ENCODE results near the gene DHX38. TPM values are rescaled to one million over a fixed set of nuclear protein-coding genes. Genes with fewer than 3 reads are reported as not detected.
"Not testable (repeated sequence)": the region's sequence is repeated elsewhere in the genome, so short reads cannot be mapped to it uniquely, and the experiment has no call there.

The DHX38 gene
- polyA plus RNA-seq, 10 donors = 39.1 to 57.1 (median 50.3) TPM

DNA sequence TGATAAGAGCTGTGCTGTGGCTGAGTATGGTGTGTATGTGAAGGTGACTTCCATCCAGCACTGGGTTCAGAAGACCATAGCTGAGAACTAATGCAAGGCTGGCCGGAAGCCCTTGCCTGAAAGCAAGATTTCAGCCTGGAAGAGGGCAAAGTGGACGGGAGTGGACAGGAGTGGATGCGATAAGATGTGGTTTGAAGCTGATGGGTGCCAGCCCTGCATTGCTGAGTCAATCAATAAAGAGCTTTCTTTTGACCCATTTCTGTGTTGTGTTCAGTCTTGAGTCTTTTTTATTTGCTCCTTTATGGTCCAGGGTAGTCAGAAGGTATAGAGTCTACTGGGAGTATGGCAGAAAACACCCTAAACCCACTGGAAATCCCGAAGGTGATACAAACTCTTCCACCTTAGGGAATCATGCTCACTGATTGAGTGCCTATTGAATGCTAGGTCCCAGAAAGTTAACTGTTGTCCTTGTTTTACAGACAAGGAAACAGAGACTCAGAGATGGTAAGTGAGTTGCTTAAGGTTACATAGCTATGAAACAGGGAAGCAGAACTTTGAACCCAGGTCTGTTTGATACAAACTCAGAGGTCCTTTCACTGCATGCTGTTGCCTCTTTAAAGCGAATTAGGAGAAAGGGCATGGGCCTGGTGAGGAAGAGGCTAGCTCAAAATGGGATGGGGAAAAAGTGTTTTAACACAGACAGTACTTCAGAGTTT is 16.5 kb upstream of the DHX38 start:
- not testable (repeated sequence) for DNase-seq

DNA sequence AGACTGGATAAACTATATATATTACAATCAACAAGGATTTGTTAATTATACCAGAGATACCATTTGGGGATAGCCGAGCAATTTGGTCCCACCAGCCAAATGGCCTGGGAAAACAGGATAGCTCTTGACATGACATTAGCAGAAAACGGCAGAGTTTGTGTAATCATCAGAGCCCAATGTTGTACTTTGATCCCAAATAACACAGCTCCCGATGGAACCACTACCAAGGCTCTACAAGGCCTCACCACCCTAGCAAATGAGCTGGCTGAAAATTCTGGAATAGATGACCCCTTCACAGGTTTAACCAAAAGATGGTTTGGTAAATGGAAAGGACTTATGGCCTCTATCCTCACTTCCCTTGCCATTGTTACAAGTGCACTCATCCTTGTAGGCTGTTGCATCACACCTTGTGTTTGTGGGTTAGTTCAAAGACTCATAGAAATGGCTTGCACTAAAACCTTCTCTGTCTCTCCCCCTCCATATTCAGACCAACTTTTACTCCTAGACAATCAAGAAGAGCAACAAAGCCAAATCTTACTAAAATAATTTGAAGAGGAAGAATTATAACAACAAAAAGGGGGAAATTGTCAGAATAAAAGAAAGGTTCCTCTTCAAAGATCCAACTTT is 9.8 kb upstream of the DHX38 start:
- no peak for DNase-seq

DNA sequence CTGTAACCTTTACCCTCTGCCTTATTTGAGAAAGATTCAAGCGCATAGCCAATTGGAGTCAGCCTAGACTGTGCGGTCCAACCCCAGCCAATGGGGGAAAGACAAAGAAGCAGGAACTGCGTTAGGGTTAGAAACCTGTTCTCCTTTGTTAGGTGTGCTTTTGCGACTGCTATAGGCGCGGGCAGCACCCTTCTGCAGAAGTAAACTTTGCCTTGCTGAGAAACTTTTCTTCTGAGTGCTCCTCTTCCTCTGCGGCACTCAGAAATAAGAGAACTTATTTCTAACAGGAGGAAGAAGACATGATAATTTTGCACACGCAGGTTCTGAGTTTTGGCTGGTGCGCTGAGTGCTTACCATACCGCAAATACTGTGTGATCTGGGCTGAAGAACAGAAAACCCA is 9.2 kb upstream of the DHX38 start:
- no peak for DNase-seq

DNA sequence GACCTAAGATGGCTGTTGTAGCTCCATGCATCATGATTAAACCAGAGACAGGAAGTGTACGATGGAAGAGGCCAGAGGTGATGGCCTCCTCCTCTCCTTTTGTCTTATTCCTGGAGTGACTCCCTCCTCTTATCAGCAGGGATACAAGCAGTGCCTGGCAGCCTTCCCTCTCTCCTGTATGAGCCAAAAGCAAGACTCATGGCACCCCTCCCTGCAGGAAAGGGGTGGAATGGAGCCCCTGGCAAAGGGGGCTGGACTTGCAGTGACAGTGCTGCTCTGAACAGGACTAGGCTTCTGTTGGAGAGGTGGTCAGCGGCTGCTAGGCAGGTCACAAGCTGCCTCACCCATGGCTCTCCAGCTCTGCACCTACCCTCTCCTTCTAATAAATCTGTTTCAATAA is 8.6 kb upstream of the DHX38 start:
- DNase-seq = no peak

DNA sequence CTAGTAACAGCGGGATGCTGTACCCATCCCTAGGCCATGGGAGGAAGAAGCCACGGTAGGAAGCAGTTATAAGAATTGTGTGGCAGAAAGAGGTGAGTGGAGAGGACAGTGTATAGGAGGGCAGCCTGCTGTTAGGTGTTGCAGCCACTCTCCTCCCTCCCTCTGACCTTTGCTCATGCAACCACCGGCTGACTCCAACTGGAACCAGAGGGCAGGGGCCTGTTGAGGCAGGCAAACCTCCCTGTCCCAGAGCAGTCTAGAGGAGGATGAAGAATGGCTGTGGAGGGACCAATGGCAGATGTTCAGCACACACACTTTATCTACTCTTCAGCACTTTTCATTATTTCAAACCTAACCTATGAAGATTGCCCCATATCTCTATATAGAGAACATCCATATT is 2.4 kb upstream of the DHX38 start:
- no peak for DNase-seq

DNA sequence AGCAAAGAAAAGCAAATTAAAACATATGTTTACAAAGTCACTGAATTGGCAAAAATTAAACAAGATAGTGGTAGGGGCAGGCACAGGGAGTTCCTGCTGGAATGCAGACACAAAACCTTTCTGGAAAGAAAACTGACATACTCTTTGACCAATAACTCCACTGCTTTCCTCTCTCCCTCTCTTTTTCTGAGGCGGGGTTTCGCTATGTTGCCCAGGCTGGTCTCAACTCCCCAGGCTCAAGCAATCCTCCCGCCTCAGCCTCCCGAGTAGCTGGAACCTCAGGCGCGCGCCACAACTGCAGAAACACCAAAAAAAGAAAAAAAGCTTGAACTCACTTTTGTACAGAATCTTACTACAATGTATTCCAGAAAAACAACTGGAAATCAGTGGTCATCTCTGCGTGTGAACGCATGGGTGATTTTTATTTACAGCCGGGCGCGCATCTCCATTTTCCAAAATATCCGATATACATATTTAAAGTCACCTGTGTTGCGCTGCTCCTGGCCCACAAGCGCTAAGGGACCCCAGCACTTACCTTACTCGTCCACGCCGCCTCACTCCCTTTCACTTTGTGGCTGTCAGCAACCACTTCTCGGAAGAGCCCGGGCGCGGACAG is 707 bp upstream of the DHX38 start:
- peak; percentile 24 to 64 (median 30) for DNase-seq

DNA sequence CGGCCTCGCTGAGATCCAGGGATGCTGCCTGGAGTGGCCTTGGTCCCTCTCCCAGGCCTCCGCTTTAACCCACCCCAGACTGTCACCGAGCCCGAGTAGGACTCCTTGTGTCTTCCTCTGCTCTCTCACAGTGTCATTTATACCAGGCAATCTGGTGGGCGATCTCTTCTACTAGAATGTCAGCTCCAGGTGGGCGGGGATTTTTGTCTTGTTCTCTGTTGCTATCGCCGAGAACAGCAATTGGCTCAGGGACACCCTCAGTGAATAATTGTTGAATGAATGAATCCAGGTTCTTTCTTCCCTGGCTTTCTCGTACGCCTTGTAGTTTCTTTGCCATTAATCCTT is 591 bp downstream of the DHX38 start:
- DNase-seq = peak in 1 of 3 donors; percentile 5

DNA sequence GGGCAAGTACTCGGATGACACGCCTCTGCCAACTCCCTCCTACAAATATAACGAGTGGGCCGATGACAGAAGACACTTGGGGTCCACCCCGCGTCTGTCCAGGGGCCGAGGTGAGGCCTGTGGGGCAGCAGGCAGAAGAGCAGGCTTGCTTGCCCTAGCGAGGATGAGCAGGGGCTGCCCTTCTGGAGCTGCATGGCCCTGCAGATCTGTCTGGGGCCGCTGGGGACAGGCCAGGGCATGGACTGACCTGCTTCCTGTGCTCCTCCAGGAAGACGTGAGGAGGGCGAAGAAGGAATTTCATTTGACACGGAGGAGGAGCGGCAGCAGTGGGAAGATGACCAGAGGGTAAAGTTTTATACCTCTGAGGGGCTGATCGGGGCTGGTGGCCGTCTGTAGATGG is 5.3 kb downstream of the DHX38 start:
- no peak for DNase-seq

DNA sequence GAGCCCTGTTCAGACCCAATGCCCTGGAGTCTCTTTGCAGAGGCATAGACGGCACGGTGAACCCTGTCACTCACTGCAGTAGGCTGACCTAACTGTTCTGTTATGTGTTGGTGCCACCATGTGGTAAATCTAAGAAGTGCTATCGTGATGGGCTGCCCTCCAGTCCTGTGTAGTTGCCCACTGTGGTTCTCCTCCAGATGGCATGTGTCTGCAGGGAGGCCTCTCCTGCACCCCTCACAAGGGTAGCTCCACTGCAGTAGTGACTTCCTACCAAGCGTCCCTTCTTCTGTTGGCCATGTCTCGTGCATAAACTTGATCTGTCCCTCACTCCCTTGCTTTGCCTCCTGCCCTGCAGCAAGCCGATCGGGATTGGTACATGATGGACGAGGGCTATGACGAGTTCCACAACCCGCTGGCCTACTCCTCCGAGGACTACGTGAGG is 5.8 kb downstream of the DHX38 start:
- peak; percentile 16 to 49 (median 30) for DNase-seq

DNA sequence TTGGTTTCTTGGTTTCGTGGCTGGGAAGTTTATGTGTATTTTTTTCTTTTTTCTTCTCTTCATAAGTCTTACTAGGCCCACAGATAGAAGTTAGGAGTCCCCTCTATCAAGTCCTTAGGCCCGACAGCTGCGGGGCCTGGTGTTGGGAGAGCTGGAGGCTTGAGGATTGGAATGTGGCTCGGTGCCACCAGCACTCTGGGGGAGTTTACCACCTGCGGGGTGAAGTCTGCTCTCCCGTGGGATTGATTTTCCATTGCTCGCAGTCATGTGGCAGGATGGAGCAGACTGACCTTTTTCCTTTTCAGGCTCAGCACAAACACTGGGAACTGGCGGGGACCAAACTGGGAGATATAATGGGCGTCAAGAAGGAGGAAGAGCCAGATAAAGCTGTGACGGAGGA is 7.5 kb downstream of the DHX38 start:
- DNase-seq = no peak

DNA sequence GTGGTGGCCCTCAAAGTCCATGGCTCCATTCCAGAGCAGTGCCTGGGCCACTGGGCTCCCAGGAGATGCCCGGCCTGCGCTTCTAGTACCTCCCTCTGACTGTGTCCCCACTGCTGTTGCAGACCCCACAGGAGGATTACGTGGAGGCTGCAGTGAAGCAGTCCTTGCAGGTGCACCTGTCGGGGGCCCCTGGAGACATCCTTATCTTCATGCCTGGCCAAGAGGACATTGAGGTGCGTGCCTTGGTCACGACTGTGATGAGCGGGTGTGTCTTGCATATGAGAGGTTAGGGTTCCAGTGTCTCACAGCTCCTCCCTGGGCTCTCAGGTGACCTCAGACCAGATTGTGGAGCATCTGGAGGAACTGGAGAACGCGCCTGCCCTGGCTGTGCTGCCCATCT is 11.3 kb downstream of the DHX38 start:
- DNase-seq = no peak

DNA sequence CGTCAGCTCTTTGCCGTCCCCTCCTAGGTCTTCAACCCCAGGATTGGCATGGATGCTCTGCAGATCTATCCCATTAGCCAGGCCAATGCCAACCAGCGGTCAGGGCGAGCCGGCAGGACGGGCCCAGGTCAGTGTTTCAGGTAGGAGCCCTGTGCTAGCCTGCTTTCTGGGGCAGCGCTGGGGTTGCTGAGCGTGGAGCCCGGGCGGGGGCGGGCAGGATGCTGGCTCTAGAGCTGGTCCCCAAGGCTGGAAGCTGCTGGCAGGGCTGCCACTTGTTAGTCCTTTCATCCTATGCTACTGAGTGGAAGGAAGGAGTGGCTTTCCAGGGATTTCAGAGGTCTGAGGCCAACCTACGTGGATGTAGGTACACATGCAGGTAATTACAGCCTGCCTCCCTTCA is 12.3 kb downstream of the DHX38 start:
- no peak for DNase-seq

DNA sequence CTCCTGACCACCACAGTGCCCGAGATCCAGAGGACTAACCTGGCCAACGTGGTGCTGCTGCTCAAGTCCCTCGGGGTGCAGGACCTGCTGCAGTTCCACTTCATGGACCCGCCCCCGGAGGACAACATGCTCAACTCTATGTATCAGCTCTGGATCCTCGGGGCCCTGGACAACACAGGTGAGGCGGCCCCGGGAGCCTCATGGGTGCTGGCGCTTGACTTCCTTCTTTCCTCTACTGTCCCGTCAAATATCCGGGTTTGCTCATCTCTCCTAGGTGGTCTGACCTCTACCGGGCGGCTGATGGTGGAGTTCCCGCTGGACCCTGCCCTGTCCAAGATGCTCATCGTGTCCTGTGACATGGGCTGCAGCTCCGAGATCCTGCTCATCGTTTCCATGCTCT is 13.7 kb downstream of the DHX38 start:
- no peak for DNase-seq

DNA sequence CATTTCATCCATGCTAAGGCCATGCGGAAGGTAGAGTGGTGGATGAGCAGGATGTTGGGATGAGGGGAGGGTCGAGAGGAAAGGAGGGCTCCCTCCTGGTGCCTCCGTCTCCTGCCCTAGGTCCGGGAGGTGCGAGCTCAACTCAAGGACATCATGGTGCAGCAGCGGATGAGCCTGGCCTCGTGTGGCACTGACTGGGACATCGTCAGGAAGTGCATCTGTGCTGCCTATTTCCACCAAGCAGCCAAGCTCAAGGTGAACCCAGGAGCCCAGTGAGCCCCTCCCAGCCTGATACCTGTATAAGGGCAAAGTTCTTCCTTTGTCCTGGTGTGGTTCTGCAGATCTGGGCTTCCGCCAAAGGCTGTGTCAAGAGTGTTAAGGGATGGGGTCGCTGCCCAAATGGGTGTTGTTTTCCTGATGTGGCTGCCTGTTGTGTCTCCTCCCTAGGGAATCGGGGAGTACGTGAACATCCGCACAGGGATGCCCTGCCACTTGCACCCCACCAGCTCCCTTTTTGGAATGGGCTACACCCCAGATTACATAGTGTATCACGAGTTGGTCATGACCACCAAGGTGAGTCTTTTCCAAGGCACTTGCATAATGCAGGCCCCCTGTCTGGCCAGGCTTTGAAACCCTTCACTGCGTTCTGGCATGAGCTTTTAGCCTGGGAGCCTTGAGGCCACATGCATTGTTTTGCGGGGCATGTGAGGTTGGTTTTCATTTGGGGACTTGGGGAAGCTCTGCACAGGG is 14.9 kb downstream of the DHX38 start:
- DNase-seq = no peak

DNA sequence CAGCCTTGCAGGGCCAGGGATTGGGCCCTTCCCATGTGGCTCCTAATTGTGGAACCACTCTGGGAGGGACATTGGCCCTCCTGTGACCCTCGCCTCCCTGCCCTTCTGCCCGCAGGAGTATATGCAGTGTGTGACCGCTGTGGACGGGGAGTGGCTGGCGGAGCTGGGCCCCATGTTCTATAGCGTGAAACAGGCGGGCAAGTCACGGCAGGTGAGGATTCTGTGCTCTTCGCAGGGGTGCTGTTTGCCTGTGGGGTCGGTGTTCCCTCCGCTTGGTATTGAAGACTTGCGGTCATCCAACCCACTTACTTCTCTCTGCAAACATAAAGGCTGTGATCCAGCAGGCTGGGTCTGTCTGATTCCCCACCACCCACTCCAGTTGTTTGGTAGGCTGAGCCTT is 15.7 kb downstream of the DHX38 start:
- no peak for DNase-seq

DNA sequence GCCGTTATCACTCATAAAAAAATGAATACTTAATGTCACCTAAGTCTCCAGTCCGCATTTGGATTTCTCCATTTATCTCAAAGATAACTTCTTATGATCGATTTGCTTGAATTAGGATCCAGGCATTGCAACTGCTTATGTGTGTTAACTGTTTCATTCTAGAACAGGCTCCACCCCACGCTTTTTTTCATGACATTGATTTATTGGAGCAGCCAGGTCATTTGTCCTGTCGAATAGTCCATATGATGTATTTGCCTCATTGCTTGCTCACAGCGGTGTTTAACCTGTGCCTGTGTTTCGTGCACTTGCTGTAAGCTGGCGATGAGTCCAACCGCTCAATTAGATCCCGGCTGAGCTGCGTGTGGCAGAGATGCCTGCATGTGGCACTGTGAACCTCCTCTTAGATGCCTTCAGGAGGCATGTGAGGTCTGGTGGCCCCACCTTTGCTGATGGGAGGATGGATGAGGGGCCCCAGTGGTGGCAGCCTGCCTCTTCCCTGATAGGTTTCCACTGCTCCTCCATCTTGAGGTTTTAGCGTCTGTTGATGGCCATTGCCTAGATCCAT is 16.4 kb downstream of the DHX38 start:
- DNase-seq = no peak

DNA sequence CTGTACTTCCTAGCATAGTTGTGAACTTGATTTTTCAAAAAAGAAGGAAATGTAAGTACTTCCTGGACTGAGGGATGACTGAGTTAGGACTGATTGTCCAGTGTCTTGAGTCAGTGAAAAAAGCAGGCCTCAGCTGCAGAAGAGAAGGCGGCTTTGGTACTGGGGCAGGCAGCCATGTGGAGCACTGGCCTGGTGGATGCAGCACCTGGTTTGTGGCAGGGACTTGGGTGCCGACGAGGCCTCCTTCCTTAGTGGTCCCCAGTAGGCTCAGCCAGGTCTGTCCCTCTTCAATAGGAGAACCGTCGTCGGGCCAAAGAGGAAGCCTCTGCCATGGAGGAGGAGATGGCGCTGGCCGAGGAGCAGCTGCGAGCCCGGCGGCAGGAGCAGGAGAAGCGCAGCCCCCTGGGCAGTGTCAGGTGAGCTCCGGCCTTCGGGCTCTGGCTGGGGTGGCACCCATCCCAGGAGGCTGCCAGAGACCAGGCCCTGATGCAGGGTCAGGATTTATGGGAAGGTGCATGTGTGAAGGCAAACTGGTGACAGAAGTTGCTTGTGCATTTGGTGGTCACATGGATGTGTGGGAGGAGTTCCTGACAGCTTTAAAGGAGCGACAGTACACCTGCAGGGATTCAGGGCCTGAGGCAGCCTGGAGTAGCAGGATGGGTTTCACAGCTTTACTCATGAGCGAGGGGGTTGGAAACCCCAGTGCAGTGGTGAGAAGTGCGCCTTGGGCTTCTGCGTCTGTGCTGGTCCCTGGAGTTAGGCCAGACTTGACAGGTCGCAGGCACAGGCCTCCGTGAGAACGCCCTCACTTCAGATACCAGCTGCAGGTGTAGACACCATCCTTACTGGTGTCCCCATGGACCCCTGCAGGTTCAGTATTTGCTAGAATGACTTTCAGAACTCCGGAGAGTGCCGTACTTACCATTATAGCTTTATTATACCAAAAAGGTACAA is 17.3 kb downstream of the DHX38 start:
- DNase-seq = no peak

DNA sequence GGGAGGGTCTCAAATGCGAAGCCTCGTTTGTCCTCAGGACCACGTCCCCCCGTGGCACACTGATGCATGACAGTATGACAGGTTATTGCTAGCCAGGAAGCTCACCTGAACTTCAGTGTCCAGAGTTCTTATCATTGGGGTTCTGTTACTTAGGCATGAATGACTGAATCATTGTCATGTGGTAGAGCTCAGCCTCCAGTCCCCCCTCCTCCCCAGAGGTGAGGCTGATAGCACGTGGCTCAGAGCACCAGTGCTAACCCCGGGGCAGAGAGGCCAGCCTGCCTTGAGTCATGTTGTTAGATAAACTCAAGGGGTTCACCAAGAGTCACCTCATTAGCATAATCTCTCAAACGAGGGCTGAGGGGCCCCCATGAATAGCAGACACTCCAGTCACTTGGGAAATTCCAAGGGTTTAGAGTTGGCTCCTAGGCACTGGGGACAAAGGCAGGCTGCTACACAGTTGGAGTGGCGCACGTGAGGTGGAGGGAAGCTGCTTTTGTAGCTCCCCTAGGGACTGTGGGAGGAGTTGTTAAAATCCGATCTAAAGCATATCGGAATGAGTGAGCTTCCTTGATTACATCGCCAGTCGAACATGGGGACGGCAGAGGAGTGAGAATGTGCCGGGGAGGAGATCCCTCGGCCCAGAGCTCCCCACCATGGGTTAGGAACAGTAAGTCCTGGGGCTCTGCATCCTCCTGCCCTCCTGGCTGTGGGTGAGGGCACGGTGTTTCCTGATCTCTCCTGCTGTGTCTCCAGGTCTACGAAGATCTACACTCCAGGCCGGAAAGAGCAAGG is 18.2 kb downstream of the DHX38 start:
- DNase-seq = no peak

DNA sequence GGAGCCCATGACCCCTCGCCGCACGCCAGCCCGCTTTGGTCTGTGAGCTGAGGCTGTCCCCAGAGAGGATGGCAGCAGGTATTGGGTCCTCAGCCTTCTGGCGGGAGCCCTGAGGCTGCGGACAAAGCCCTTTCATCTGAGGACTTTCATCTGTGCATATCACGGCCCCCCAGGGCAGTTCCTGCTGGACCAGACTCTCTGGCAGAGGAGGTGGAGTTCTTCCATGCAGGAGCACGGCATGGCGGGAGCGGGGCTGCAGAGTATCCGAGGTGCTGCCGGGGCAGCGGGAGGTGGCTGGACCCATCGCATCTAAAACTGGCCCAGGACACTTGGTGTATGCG is 18.8 kb downstream of the DHX38 start:
- no peak for DNase-seq

DNA sequence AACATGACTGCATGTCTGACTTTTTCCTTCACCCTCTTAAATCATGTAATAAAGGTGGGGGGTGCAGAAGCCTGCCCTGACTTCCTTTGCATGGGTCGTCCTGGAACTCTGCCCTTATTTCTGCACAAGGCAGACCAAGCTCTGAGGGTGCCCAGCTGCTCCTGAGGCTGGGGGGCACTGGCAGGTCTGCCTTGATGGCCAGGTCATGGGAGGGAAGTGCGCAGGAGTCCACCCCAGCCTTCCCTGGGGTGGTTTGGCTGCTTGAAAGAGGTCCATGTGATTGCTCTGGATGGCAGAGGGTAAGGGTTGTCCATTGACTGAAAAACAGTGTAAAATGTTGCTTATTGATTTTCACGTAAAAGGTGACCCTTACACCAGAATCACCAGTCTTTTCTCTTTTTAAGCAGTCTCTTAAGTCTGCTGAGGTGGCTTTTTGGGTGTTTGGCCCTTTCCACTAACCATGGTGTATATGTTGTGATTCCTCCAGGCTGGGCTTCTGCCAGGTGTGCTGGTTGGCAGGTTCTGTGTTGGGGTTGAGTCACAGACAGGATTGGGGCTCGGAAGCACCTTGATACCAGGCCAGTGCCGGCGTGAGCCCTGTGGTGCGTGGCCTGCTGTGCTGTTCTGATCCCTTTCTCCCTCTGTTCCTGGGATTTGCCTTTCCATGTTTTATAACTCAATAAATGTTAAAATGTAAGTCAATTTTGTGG is 19.4 kb downstream of the DHX38 start:
- DNase-seq = no peak

All from muscle of back (tissue), 11 donors.